ENCODE results near the gene HELZ. TPM values are rescaled to one million over a fixed set of nuclear protein-coding genes. Genes with fewer than 3 reads are reported as not detected.

The HELZ gene
- polyA plus RNA-seq, 2 of the 4 experiments (the other 2 are of a cell fraction): 5.6 to 18.3 TPM

DNA sequence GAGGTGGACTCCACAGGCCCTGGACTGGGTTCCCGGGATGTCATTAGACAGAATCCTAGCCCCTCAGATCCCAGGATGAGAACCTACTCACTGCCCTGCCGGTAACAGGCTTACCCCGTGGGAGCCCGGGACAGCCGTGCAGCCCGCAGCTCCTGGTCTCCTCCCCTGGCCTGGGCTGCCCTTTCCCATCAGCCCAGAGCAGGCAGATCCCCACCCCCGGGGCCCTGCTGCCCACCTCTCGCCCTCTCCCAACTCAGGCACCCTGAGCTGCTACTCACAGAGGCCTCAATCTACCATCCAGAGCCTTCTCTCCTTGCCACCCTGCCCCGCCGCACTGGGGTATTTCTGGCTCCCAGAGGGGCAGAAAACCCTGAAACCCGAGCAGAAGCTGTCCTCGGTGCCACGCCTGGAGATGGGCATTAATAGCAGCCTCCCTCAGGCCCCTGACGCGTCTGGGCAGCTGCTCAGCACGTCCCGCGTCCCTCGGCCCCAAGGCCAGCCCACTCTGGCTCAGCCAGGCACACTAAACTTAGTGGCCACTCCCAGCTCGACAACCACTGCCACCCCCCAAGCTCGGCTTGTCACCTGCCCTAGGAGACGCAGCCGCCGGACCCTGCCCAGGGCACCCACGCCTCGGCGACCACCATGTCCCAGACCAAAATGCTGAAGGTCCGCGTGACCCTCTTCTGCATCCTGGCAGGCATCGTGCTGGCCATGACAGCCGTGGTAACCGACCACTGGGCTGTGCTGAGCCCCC lies 200.8 kb downstream of the HELZ start, which contains the start of gene CACNG1:
Gene CACNG1 (plus strand): TSS at position 539 of the 757 bp plus-strand sequence. CDS start 107 bp downstream, at position 646.
- POLR2A ChIA-PET: no interaction called here
- DNase-seq (ENCODE audit: low read depth in 1 of 2, low spot score in 1 of 2) (no peak), FAIRE-seq (no peak), ATAC-seq (no peak; a peak in 1 of 6 replicates)
- no peak within 1 kb of the TSS for H3K4me3 ChIP-seq
- no peak within 1 kb of the TSS for H3K27ac ChIP-seq
- H3K9me3 ChIP-seq: peaks cover 18% of the 10 kb centered on the region
- WGBS (ENCODE audit: missing lambda C conversion rate): 70% methylated on average over 27 of the region's 32 CpGs
- no peak within 1 kb of the TSS for H3K4me2 ChIP-seq
- CTCF ChIA-PET: interaction anchor here (0.8 to 1.4 kb wide), 2 partner anchors 9 to 29 kb away, joined by 3 to 4 read pairs; no protein-coding TSS in a partner anchor
- H3K4me1 ChIP-seq: no peaks in the 10 kb centered on the region
- no peak for TF ChIP-seq RARB (CRISPR knock-in tag; IDR thresholded peaks at IDR 0.05)
- TF ChIP-seq RAD21 (conservative IDR thresholded peaks at IDR 0.05 in 1 of 2, IDR thresholded peaks at IDR 0.05 in 1 of 2): no peak
- TF ChIP-seq POLR2A (IDR thresholded peaks at IDR 0.05; ENCODE audit: low read length): no peak
- TF ChIP-seq, protein P1, sequence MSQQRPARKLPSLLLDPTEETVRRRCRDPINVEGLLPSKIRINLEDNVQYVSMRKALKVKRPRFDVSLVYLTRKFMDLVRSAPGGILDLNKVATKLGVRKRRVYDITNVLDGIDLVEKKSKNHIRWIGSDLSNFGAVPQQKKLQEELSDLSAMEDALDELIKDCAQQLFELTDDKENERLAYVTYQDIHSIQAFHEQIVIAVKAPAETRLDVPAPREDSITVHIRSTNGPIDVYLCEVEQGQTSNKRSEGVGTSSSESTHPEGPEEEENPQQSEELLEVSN (IDR thresholded peaks at IDR 0.05; ENCODE audit: borderline replicate concordance, low read depth): no peak
- TF ChIP-seq HOXB5 (CRISPR knock-in tag; IDR thresholded peaks at IDR 0.05): no peak

DNA sequence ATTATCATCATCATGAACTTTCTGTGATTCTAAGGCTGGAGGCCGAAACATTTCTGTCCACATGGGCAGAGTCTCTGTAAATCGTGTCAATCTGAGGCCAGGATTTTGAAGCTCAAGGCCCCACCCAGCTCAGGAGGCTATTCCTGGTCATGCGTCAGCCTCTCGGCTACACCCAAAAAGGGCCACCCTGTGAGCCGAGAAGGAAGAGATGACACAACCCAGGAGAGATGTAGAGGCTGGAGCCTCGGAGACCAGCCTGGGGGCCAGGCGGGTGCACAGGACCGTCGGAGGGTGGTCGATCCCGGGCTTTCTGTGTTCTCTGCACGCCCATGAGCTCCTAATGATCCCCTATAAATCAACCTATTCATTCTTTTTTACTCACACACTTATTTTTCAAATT lies 201.7 kb downstream of the HELZ start:
- TF ChIP-seq MAZ (IDR thresholded peaks at IDR 0.05; ENCODE audit: borderline replicate concordance, low read depth, low read length): no peak
- TF ChIP-seq, protein P1 (IDR thresholded peaks at IDR 0.05; ENCODE audit: borderline replicate concordance, low read depth): no peak
- TF ChIP-seq RCOR1 (IDR thresholded peaks at IDR 0.05; ENCODE audit: low read depth, low read length): no peak
- TF ChIP-seq HDAC2 (IDR thresholded peaks at IDR 0.05): no peak
- TF ChIP-seq GATA3 (IDR thresholded peaks at IDR 0.05; ENCODE audit: borderline replicate concordance): no peak
- TF ChIP-seq HEYL (CRISPR knock-in tag; IDR thresholded peaks at IDR 0.05): no peak
- no peak for TF ChIP-seq FOSB (CRISPR knock-in tag; IDR thresholded peaks at IDR 0.05)
- TF ChIP-seq, protein P2, sequence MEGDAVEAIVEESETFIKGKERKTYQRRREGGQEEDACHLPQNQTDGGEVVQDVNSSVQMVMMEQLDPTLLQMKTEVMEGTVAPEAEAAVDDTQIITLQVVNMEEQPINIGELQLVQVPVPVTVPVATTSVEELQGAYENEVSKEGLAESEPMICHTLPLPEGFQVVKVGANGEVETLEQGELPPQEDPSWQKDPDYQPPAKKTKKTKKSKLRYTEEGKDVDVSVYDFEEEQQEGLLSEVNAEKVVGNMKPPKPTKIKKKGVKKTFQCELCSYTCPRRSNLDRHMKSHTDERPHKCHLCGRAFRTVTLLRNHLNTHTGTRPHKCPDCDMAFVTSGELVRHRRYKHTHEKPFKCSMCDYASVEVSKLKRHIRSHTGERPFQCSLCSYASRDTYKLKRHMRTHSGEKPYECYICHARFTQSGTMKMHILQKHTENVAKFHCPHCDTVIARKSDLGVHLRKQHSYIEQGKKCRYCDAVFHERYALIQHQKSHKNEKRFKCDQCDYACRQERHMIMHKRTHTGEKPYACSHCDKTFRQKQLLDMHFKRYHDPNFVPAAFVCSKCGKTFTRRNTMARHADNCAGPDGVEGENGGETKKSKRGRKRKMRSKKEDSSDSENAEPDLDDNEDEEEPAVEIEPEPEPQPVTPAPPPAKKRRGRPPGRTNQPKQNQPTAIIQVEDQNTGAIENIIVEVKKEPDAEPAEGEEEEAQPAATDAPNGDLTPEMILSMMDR (IDR thresholded peaks at IDR 0.05): no peak
- TF ChIP-seq, protein P3, sequence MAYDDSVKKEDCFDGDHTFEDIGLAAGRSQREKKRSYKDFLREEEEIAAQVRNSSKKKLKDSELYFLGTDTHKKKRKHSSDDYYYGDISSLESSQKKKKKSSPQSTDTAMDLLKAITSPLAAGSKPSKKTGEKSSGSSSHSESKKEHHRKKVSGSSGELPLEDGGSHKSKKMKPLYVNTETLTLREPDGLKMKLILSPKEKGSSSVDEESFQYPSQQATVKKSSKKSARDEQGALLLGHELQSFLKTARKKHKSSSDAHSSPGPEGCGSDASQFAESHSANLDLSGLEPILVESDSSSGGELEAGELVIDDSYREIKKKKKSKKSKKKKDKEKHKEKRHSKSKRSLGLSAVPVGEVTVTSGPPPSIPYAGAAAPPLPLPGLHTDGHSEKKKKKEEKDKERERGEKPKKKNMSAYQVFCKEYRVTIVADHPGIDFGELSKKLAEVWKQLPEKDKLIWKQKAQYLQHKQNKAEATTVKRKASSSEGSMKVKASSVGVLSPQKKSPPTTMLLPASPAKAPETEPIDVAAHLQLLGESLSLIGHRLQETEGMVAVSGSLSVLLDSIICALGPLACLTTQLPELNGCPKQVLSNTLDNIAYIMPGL (CRISPR knock-in tag; IDR thresholded peaks at IDR 0.05; ENCODE audit: borderline replicate concordance): no peak
- TF ChIP-seq KDM1A (IDR thresholded peaks at IDR 0.05; ENCODE audit: low read depth): no peak
- no peak for TF ChIP-seq CBX8 (IDR thresholded peaks at IDR 0.05)
- TF ChIP-seq TP53 (CRISPR knock-in tag; IDR thresholded peaks at IDR 0.05): no peak
- TF ChIP-seq NR3C1 (IDR thresholded peaks at IDR 0.05): no peak
- TF ChIP-seq, protein P4, sequence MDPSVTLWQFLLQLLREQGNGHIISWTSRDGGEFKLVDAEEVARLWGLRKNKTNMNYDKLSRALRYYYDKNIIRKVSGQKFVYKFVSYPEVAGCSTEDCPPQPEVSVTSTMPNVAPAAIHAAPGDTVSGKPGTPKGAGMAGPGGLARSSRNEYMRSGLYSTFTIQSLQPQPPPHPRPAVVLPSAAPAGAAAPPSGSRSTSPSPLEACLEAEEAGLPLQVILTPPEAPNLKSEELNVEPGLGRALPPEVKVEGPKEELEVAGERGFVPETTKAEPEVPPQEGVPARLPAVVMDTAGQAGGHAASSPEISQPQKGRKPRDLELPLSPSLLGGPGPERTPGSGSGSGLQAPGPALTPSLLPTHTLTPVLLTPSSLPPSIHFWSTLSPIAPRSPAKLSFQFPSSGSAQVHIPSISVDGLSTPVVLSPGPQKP (IDR thresholded peaks at IDR 0.05; ENCODE audit: low read depth, low read length): no peak
- TF ChIP-seq, protein P5, sequence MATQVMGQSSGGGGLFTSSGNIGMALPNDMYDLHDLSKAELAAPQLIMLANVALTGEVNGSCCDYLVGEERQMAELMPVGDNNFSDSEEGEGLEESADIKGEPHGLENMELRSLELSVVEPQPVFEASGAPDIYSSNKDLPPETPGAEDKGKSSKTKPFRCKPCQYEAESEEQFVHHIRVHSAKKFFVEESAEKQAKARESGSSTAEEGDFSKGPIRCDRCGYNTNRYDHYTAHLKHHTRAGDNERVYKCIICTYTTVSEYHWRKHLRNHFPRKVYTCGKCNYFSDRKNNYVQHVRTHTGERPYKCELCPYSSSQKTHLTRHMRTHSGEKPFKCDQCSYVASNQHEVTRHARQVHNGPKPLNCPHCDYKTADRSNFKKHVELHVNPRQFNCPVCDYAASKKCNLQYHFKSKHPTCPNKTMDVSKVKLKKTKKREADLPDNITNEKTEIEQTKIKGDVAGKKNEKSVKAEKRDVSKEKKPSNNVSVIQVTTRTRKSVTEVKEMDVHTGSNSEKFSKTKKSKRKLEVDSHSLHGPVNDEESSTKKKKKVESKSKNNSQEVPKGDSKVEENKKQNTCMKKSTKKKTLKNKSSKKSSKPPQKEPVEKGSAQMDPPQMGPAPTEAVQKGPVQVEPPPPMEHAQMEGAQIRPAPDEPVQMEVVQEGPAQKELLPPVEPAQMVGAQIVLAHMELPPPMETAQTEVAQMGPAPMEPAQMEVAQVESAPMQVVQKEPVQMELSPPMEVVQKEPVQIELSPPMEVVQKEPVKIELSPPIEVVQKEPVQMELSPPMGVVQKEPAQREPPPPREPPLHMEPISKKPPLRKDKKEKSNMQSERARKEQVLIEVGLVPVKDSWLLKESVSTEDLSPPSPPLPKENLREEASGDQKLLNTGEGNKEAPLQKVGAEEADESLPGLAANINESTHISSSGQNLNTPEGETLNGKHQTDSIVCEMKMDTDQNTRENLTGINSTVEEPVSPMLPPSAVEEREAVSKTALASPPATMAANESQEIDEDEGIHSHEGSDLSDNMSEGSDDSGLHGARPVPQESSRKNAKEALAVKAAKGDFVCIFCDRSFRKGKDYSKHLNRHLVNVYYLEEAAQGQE (IDR thresholded peaks at IDR 0.05): no peak
- TF ChIP-seq ZC3H11A (IDR thresholded peaks at IDR 0.05): no peak
- TF ChIP-seq CHD2 (IDR thresholded peaks at IDR 0.05; ENCODE audit: low read length, partially characterized antibody): no peak
- no peak for TF ChIP-seq FOXS1 (CRISPR knock-in tag; IDR thresholded peaks at IDR 0.05)

More for the DNA sequence above, 201.7 kb downstream of the HELZ start:
- H3K4me2 ChIP-seq: no peak overlapping the region
- no peaks in the 10 kb centered on the region for H3K4me1 ChIP-seq
- no peak overlapping the region for H3K27ac ChIP-seq
- DNase-seq (ENCODE audit: low read depth in 1 of 2, low spot score in 1 of 2): no peak
- no peak for FAIRE-seq
- 62% methylated on average over 12 of the region's 12 CpGs for WGBS (ENCODE audit: missing lambda C conversion rate)
- ATAC-seq: no peak
- POLR2A ChIA-PET: no interaction called here
- H3K4me3 ChIP-seq: no peak overlapping the region
- CTCF ChIA-PET: interaction anchor here (0.6 to 1.4 kb wide), 4 partner anchors 8 to 232 kb away, joined by 3 to 5 read pairs (median 4); no protein-coding TSS in a partner anchor
- H3K9me3 ChIP-seq: peaks cover 9% of the 10 kb centered on the region
